Activated naive CD4-positive, alpha-beta T cell treated with anti-CD3 and anti-CD28 coated beads for 36 hours (primary cell): ENCODE results near the gene SLC25A11. TPM values are rescaled to one million over a fixed set of nuclear protein-coding genes. Genes with fewer than 3 reads are reported as not detected.

ENCODE experiments used
- CTCF ChIA-PET: fragments of 350-600 bp; sonication (Branson Sonifier 250); formaldehyde crosslinking; loops from one replicate; lab custom pipeline; 2021; ENCODE audit warnings: antibody characterized with exemption; lab: Charles Lee
- DNase-seq: peaks from one replicate; pipeline ENCODE4 v3.0.0-alpha.2; 2020
- H3K27ac Mint-ChIP-seq: one replicate; pipeline ENCODE4 v1.8.0; 2021; ENCODE audit warnings: mild to moderate bottlenecking, mixed read lengths
- H3K27me3 Mint-ChIP-seq: one replicate; pipeline ENCODE4 v1.8.0; 2021; ENCODE audit warnings: low read depth, mixed read lengths
- H3K36me3 Mint-ChIP-seq: one replicate; pipeline ENCODE4 v1.8.0; 2021; ENCODE audit warnings: low read depth, mixed read lengths
- H3K4me1 Mint-ChIP-seq: one replicate; pipeline ENCODE4 v1.8.0; 2021; ENCODE audit warnings: low read depth, mixed read lengths
- H3K4me3 Mint-ChIP-seq: one replicate; pipeline ENCODE4 v1.8.0; 2021; ENCODE audit warnings: mild to moderate bottlenecking, moderate library complexity, mixed read lengths
- H3K9me3 Mint-ChIP-seq: one replicate; pipeline ENCODE4 v1.8.0; 2021; ENCODE audit warnings: mixed read lengths
- intact Hi-C: fragments of 100-400 bp; cut with micrococcal nuclease; formaldehyde crosslinking; loops from one replicate; pipeline ENCODE4 v1.15.1; 2023
- microRNA-seq: library from miRNA; unstranded; fragments of <30 nt; microRNA quantifications from one replicate; pipeline ENCODE4 v1.2.0, GENCODE V29; 2022; ENCODE audit warnings: borderline microRNAs expressed, borderline replicate concordance
- total RNA-seq, 2 experiments: library from RNA; stranded (reverse); gene quantifications; one replicate each; pipeline ENCODE4 v1.2.3, GENCODE V29; 2021

Gene SLC25A11
- total RNA-seq, 2 experiments from 2014 or later = 63.8 to 65.2 TPM

DNA sequence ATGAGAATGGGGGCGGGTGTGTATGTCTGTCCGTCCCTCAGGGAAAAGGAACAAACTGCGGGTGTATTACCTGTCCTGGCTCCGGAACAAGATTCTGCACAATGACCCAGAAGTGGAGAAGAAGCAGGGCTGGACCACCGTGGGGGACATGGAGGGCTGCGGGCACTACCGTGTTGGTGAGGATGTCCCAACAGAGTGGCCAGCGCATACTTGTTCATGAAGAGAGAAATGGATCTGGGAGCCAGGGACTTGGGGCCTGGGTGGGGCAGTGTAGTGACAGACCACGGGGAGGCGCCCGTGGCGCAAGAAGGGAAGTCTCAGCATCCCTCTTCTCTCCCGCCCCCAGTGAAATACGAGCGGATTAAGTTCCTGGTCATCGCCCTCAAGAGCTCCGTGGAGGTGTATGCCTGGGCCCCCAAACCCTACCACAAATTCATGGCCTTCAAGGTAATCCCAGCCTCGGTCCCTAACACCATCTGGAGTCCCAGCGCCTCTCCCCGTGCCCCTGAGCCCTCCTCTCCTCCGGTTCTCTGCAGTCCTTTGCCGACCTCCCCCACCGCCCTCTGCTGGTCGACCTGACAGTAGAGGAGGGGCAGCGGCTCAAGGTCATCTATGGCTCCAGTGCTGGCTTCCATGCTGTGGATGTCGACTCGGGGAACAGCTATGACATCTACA is 44.1 kb downstream of the SLC25A11 start:
- H3K27me3 Mint-ChIP-seq = no peaks in the 10 kb centered on the region
- no peak overlapping the region for H3K4me3 Mint-ChIP-seq
- intact Hi-C loops = no loop called here
- no peak overlapping the region for H3K27ac Mint-ChIP-seq
- H3K4me1 Mint-ChIP-seq = peaks cover 13% of the 10 kb centered on the region
- CTCF ChIA-PET = no interaction called here
- peaks cover 8% of the 10 kb centered on the region for H3K36me3 Mint-ChIP-seq
- no peak for DNase-seq
- no peaks in the 10 kb centered on the region for H3K9me3 Mint-ChIP-seq

DNA sequence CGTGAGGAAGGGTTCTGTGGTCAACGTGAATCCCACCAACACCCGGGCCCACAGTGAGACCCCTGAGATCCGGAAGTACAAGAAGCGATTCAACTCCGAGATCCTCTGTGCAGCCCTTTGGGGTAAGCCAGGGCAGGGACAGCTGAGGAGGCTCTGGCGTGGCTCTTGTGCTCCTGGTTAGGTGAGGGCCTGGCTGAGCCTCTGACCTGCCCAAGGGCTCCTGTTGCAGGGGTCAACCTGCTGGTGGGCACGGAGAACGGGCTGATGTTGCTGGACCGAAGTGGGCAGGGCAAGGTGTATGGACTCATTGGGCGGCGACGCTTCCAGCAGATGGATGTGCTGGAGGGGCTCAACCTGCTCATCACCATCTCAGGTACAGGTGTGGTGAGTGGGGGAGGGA is 44.7 kb downstream of the SLC25A11 start:
- Mint-ChIP-seq H3K4me3 (no peak overlapping the region), H3K36me3 (peaks cover 9% of the 10 kb centered on the region), H3K27ac (no peak overlapping the region), H3K4me1 (peaks cover 11% of the 10 kb centered on the region), H3K9me3 (no peaks in the 10 kb centered on the region), H3K27me3 (no peaks in the 10 kb centered on the region)
- intact Hi-C loops = no loop called here
- DNase-seq = no peak
- CTCF ChIA-PET = no interaction called here

DNA sequence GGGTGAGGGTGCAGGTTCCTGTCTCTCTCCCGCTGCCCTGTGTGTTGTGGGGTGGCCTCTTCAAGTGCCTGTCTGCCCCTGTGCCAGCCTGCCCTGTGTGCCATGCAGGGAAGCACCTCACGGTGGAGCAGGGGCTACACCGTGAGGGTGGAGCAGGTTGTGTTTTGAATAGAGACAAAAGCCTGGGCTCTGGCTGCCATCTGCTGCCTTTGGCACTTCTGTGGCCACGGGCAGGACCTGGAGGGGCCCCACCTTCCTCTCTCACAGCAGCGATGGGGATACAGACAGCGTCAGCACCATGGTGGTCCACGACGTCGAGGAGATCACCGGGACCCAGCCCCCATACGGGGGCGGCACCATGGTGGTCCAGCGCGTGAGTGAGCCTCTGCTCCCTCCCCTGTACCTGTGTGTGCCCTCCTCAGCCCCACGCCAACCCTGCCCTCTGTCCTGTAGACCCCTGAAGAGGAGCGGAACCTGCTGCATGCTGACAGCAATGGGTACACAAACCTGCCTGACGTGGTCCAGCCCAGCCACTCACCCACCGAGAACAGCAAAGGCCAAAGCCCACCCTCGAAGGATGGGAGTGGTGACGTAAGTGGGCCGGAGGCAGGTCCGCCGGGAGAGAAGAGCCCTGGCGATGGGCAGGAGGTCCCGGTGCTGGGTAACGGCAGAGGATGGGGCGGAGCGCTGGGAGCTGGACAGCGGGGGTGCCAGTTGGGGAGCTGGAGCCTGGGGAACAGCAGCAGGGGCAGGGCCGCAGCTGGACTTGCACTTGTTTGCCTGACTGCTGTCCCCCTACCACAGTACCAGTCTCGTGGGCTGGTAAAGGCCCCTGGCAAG is 45.9 kb downstream of the SLC25A11 start:
- intact Hi-C loops = no loop called here
- Mint-ChIP-seq H3K36me3 (peaks cover 11% of the 10 kb centered on the region), H3K4me1 (peaks cover 6% of the 10 kb centered on the region), H3K9me3 (no peaks in the 10 kb centered on the region), H3K27me3 (no peaks in the 10 kb centered on the region), H3K4me3 (no peak overlapping the region), H3K27ac (no peak overlapping the region)
- CTCF ChIA-PET = no interaction called here
- no peak for DNase-seq

DNA sequence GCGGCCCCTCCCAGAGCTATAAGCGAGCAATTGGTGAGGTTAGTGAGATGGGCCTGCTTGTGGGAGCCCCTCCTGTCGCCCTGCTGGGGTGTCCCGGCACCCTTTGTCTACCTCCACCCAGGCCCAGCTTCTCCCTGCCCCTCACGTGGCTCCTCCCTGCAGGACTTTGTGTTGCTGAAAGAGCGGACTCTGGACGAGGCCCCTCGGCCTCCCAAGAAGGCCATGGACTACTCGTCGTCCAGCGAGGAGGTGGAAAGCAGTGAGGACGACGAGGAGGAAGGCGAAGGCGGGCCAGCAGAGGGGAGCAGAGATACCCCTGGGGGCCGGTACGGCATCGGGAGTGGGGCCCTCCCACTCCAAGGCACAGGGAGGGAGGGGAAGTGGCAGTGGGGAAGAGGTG is 46.6 kb downstream of the SLC25A11 start:
- H3K9me3 Mint-ChIP-seq = no peaks in the 10 kb centered on the region
- H3K4me1 Mint-ChIP-seq = no peaks in the 10 kb centered on the region
- no peak overlapping the region for H3K4me3 Mint-ChIP-seq
- intact Hi-C loops = no loop called here
- CTCF ChIA-PET = no interaction called here
- no peak overlapping the region for H3K27ac Mint-ChIP-seq
- H3K27me3 Mint-ChIP-seq = no peaks in the 10 kb centered on the region
- no peak for DNase-seq
- H3K36me3 Mint-ChIP-seq = peaks cover 11% of the 10 kb centered on the region

DNA sequence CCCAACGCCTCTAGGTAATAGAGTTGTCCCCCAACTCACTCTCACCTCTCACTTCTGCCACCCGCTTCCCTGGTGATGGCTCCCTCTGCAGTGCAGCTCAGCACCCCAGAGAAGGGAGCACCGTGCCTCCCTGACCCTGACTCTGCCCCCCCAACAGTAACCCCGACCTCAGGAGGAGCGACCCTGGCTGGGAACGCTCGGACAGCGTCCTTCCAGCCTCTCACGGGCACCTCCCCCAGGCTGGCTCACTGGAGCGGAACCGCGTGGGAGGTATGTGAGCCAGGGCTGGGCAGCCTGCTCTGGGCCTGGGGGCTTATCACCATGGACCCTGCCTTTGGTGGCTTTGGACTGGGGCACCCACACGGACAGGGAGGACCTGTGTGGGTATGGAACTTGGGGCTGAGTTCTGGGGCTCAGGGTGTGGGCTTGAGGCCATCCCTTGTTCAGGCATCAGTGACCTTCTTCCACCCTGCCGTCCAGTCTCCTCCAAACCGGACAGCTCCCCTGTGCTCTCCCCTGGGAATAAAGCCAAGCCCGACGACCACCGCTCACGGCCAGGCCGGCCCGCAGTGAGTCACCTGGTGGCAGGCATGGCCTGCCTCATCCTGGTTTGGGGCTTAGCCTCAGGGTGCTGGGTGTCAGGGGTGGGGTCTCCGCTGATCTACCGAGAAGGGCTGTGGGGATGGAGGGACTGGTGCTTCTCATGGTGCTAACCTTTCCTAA is 47.2 kb downstream of the SLC25A11 start:
- Mint-ChIP-seq H3K27me3 (no peaks in the 10 kb centered on the region), H3K9me3 (no peaks in the 10 kb centered on the region), H3K36me3 (peaks cover 11% of the 10 kb centered on the region), H3K4me1 (no peaks in the 10 kb centered on the region), H3K27ac (no peak overlapping the region), H3K4me3 (no peak overlapping the region)
- intact Hi-C loops = no loop called here
- DNase-seq = no peak
- CTCF ChIA-PET = no interaction called here

DNA sequence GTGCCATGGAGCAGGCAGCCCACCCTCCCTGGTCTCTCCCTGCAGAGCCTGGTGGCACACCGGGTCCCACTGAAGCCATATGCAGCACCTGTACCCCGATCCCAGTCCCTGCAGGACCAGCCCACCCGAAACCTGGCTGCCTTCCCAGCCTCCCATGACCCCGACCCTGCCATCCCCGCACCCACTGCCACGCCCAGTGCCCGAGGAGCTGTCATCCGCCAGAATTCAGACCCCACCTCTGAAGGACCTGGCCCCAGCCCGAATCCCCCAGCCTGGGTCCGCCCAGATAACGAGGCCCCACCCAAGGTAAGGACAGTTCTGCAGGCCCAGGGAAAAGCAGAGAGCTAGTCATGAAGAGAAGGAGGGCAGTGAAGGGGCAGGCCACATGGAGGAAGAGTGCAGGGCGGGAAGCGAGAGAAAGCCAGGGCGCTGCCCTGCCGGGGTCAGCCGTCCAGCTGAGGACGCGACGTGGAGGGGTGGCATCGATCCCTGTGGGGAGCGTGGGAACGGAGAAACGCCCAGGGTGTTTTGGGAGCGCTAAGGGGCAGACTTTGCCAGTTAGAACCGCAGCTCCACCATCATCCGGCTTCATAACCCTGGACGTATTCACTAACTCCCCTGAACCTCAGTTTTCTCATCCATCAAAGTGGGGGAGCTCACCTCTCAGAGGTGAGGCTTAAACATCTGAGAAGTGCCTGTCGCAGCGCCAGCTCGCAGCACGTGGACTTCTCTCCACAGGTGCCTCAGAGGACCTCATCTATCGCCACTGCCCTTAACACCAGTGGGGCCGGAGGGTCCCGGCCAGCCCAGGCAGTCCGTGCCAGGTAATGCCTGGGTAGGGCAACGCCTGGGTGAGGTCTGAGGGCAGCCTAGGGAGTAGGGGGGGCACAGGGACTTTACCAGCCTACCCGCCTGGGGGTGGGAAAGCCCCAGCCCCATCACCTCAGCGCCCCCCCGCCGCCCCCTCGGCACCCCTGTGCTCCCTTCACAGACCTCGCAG is 48.1 kb downstream of the SLC25A11 start:
- H3K36me3 Mint-ChIP-seq = peaks cover 11% of the 10 kb centered on the region
- no peaks in the 10 kb centered on the region for H3K27me3 Mint-ChIP-seq
- CTCF ChIA-PET = interaction anchor here (0.5 to 1.6 kb wide), 3 partner anchors 11 to 325 kb away, joined by 3 to 4 read pairs (median 4); partner anchors contain the start of gene CHRNE
- no peaks in the 10 kb centered on the region for H3K4me1 Mint-ChIP-seq
- no peaks in the 10 kb centered on the region for H3K9me3 Mint-ChIP-seq
- intact Hi-C loops = no loop called here
- H3K4me3 Mint-ChIP-seq = no peak overlapping the region
- H3K27ac Mint-ChIP-seq = no peak overlapping the region
- no peak for DNase-seq

DNA sequence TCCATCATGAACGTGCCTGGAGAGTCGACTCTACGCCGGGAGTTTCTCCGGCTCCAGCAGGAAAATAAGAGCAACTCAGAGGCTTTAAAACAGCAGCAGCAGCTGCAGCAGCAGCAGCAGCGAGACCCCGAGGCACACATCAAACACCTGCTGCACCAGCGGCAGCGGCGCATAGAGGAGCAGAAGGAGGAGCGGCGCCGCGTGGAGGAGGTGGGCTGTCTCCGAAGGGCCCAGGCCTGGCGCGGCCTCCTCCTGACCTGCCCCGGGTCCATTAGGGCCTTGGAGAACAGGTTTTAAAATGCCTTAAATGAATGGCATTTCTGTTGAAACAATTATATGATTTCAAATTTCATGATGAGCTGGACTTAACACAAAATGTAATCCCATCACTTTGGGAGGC is 52.3 kb downstream of the SLC25A11 start:
- CTCF ChIA-PET = interaction anchor here (1.1 to 2.1 kb wide), 4 partner anchors 12 to 158 kb away, joined by 3 to 9 read pairs (median 6); partner anchors contain the start of genes C17orf107 and CHRNE
- no peak for DNase-seq
- no peaks in the 10 kb centered on the region for H3K9me3 Mint-ChIP-seq
- H3K27ac Mint-ChIP-seq = no peak overlapping the region
- no peak overlapping the region for H3K4me3 Mint-ChIP-seq
- intact Hi-C loops = no loop called here
- H3K36me3 Mint-ChIP-seq = peaks cover 11% of the 10 kb centered on the region
- no peaks in the 10 kb centered on the region for H3K4me1 Mint-ChIP-seq
- no peaks in the 10 kb centered on the region for H3K27me3 Mint-ChIP-seq

Small RNA genes within 50 kb of the gene (microRNA-seq; reads per million reads assigned to microRNA genes)
- gene MIR6864 (not detected), gene MIR6865 (not detected)

Other genes with a start within 250 kb of the SLC25A11 start
- gene PELP1, start 235.9 kb downstream of the SLC25A11 start, total RNA-seq = 10 to 100 TPM; 79.0 to 91.2 TPM
- gene ARRB2, start 229.4 kb downstream of the SLC25A11 start, total RNA-seq = 100 to 1,000 TPM; 169 to 174 TPM
- gene MED11, start 208.6 kb downstream of the SLC25A11 start, total RNA-seq = 10 to 100 TPM; 15.9 to 17.1 TPM
- gene ZMYND15, start 200.2 kb downstream of the SLC25A11 start, total RNA-seq = under 1 TPM in 1 of 2 experiments, not detected in 1; 0.17 TPM
- gene CXCL16, start 200.1 kb downstream of the SLC25A11 start, total RNA-seq = 1 to 10 TPM; 2.0 to 2.3 TPM
- not detected for gene TM4SF5, start 168.2 kb downstream of the SLC25A11 start, total RNA-seq
- gene VMO1, start 153.7 kb downstream of the SLC25A11 start, total RNA-seq = under 1 TPM in 1 of 2 experiments, not detected in 1; 0.60 TPM
- not detected for gene GLTPD2, start 151.1 kb downstream of the SLC25A11 start, total RNA-seq
- gene PSMB6, start 143.9 kb downstream of the SLC25A11 start, total RNA-seq = 100 to 1,000 TPM; 171 to 186 TPM
- gene PLD2, start 132.9 kb downstream of the SLC25A11 start, total RNA-seq = 10 to 100 TPM; 17.4 to 17.6 TPM
- gene MINK1, start 106.7 kb downstream of the SLC25A11 start, total RNA-seq = 10 to 100 TPM; 49.1 to 50.4 TPM
- 1 to 10 TPM; 1.9 TPM for gene C17orf107, start 40.5 kb downstream of the SLC25A11 start, total RNA-seq
- gene CHRNE, start 36.9 kb downstream of the SLC25A11 start, total RNA-seq = under 1 TPM; 0.22 to 0.38 TPM
- not detected for gene GP1BA, start 7.8 kb downstream of the SLC25A11 start, total RNA-seq
- gene RNF167, start 222 bp upstream of the SLC25A11 start, total RNA-seq = 100 to 1,000 TPM; 133 to 140 TPM
- 1,000 to 10,000 TPM; 1,812 to 1,876 TPM for gene PFN1, start 8.5 kb upstream of the SLC25A11 start, total RNA-seq
- 10 to 100 TPM; 26.7 to 28.9 TPM for gene ENO3, start 11.1 kb upstream of the SLC25A11 start, total RNA-seq
- gene SPAG7, start 27.8 kb upstream of the SLC25A11 start, total RNA-seq = 10 to 100 TPM; 68.6 to 70.2 TPM
- 10 to 100 TPM; 79.1 to 79.5 TPM for gene CAMTA2, start 47.6 kb upstream of the SLC25A11 start, total RNA-seq
- gene INCA1, start 57.5 kb upstream of the SLC25A11 start, total RNA-seq = under 1 TPM; 0.21 to 0.54 TPM
- gene KIF1C, start 57.9 kb upstream of the SLC25A11 start, total RNA-seq = 10 to 100 TPM; 30.5 to 31.1 TPM
- gene SLC52A1, start 95.4 kb upstream of the SLC25A11 start, total RNA-seq = under 1 TPM; 0.12 to 0.19 TPM
- under 1 TPM; 0.62 to 0.83 TPM for gene ZFP3, start 138.4 kb upstream of the SLC25A11 start, total RNA-seq
- 1 to 10 TPM; 9.1 to 9.5 TPM for gene ZNF232, start 171.8 kb upstream of the SLC25A11 start, total RNA-seq
- gene USP6, start 176.0 kb upstream of the SLC25A11 start, total RNA-seq = under 1 TPM in 1 of 2 experiments, not detected in 1; 0.05 TPM